NCI-H146 (cell line): ENCODE data around the gene MSH4.
"Not testable (repeated sequence)": the region's sequence is repeated elsewhere in the genome, so short reads cannot be mapped to it uniquely, and the experiment has no call there.

Experiments used
- DNase-seq: peaks from one replicate; lab custom pipeline; 2025; lab: John Stamatoyannopoulos, UW

MSH4 gene

GRCh38 chr1:75797273-75797588 is 549 bp downstream of the MSH4 start:
- DNase-seq = no peak

- DNase-seq = no peak
These were observed 1.0 kb downstream of the MSH4 start for GRCh38 chr1:75797606-75798216.

GRCh38 chr1:75801480-75801879 is 4.8 kb downstream of the MSH4 start:
- DNase-seq = not testable (repeated sequence)

GRCh38 chr1:75808921-75809320 is 12.2 kb downstream of the MSH4 start:
- DNase-seq = no peak

- not testable (repeated sequence) for DNase-seq
These were observed 13.4 kb downstream of the MSH4 start for GRCh38 chr1:75810113-75810512.

GRCh38 chr1:75811211-75811981 is 14.7 kb downstream of the MSH4 start:
- DNase-seq = no peak

GRCh38 chr1:75812065-75812464 is 15.4 kb downstream of the MSH4 start:
- no peak for DNase-seq

GRCh38 chr1:75823596-75823995 is 26.9 kb downstream of the MSH4 start:
- not testable (repeated sequence) for DNase-seq

- no peak for DNase-seq
These were observed 39.9 kb downstream of the MSH4 start for GRCh38 chr1:75836528-75837100.

- DNase-seq = no peak
These were observed 41.4 kb downstream of the MSH4 start for GRCh38 chr1:75838079-75838478.

- DNase-seq = no peak
These were observed 44.7 kb downstream of the MSH4 start for GRCh38 chr1:75841421-75841820.

GRCh38 chr1:75845576-75845975 is 48.9 kb downstream of the MSH4 start:
- no peak for DNase-seq

GRCh38 chr1:75855010-75855409 is 58.3 kb downstream of the MSH4 start:
- DNase-seq = no peak

- DNase-seq = no peak
These were observed 59.1 kb downstream of the MSH4 start for GRCh38 chr1:75855734-75856133.

- DNase-seq = peak; percentile 3
These were observed 65.1 kb downstream of the MSH4 start for GRCh38 chr1:75861831-75862230.

GRCh38 chr1:75870951-75871350 is 74.3 kb downstream of the MSH4 start:
- no peak for DNase-seq

- no peak for DNase-seq
These were observed 83.3 kb downstream of the MSH4 start for GRCh38 chr1:75879985-75880384.

- DNase-seq = no peak
These were observed 87.8 kb downstream of the MSH4 start for GRCh38 chr1:75884437-75884836.

GRCh38 chr1:75901371-75901770 is 104.7 kb downstream of the MSH4 start:
- no peak for DNase-seq

GRCh38 chr1:75908717-75909152 is 112.1 kb downstream of the MSH4 start:
- DNase-seq = peak; percentile 11

GRCh38 chr1:75916834-75917233 is 120.2 kb downstream of the MSH4 start:
- no peak for DNase-seq

GRCh38 chr1:75922698-75923097 is 126.0 kb downstream of the MSH4 start:
- DNase-seq = no peak

- DNase-seq = no peak
These were observed 135.6 kb downstream of the MSH4 start, which contains the start of gene ASB17 for GRCh38 chr1:75932304-75932703. ASB17 (minus strand) TSS chr1:75932404; CDS start chr1:75932291, 113 bp downstream.
